ENCODE data around the gene MS4A3. TPM values are rescaled to one million over a fixed set of nuclear protein-coding genes. Genes with fewer than 3 reads are reported as not detected.

Gene MS4A3
- total and polyA plus RNA-seq, 4 donors = 0.08 to 43.9 (median 0.23) TPM

GRCh38 chr11:60059521-60060240 lies 3.2 kb downstream of the MS4A3 start:
- WGBS = 87% methylated on average over 4 of the region's 4 CpGs
- H3K4me3 ChIP-seq (ENCODE audit: low read depth in 1 of 3, low read length in 3 of 3) = no peak overlapping the region
- H3K9me3 ChIP-seq (ENCODE audit: control insufficient read depth in 4 of 4, low read length in 3 of 4) = no peaks in the 10 kb centered on the region
- no peak overlapping the region for H3K9ac ChIP-seq (ENCODE audit: low read depth in 1 of 2, low read length in 2 of 2)
- H3K4me1 ChIP-seq (ENCODE audit: control insufficient read depth in 4 of 4, insufficient read depth in 4 of 4, low read length in 3 of 4) = no peaks in the 10 kb centered on the region
- no peaks in the 10 kb centered on the region for H3K27me3 ChIP-seq (ENCODE audit: control insufficient read depth in 4 of 4, insufficient read depth in 4 of 4, low read length in 3 of 4)
- no peak for DNase-seq (ENCODE audit: low spot score)
- H3K27ac ChIP-seq (ENCODE audit: low read depth in 1 of 2, low read length in 2 of 2) = no peak overlapping the region
- no peaks in the 10 kb centered on the region for H3K36me3 ChIP-seq (ENCODE audit: control insufficient read depth in 4 of 4, insufficient read depth in 3 of 4, low read depth in 1 of 4, low read length in 3 of 4)
- TF ChIP-seq MAX (IDR thresholded peaks at IDR 0.05) (no peak), FOXA1 (IDR thresholded peaks at IDR 0.05) (no peak), CTCF (IDR thresholded peaks at IDR 0.05; ENCODE audit: low read depth, low read length, missing input control) (no peak), FOXA2 (IDR thresholded peaks at IDR 0.05) (no peak), ATF3 (IDR thresholded peaks at IDR 0.05) (no peak), HNF4G (IDR thresholded peaks at IDR 0.05) (no peak), SP1 (IDR thresholded peaks at IDR 0.05) (no peak), GABPA (IDR thresholded peaks at IDR 0.05 in 1 of 2, conservative IDR thresholded peaks at IDR 0.05 in 1 of 2) (no peak), EGR1 (IDR thresholded peaks at IDR 0.05; ENCODE audit: low read depth in 2 of 2) (no peak)

GRCh38 chr11:60064111-60064510 lies 7.6 kb downstream of the MS4A3 start:
- H3K27me3 ChIP-seq (ENCODE audit: control insufficient read depth in 4 of 4, insufficient read depth in 4 of 4, low read length in 3 of 4) = no peaks in the 10 kb centered on the region
- no peaks in the 10 kb centered on the region for H3K36me3 ChIP-seq (ENCODE audit: control insufficient read depth in 4 of 4, insufficient read depth in 3 of 4, low read depth in 1 of 4, low read length in 3 of 4)
- no peaks in the 10 kb centered on the region for H3K4me1 ChIP-seq (ENCODE audit: control insufficient read depth in 4 of 4, insufficient read depth in 4 of 4, low read length in 3 of 4)
- no peak overlapping the region for H3K27ac ChIP-seq (ENCODE audit: low read depth in 1 of 2, low read length in 2 of 2)
- TF ChIP-seq HNF4A (conservative IDR thresholded peaks at IDR 0.05) (no peak), EGR1 (IDR thresholded peaks at IDR 0.05; ENCODE audit: low read depth in 2 of 2) (no peak), ZBTB33 (IDR thresholded peaks at IDR 0.05) (no peak), NR2F2 (IDR thresholded peaks at IDR 0.05) (no peak)
- no peak for DNase-seq (ENCODE audit: low spot score)
- no peaks in the 10 kb centered on the region for H3K9me3 ChIP-seq (ENCODE audit: control insufficient read depth in 4 of 4, low read length in 3 of 4)
- 72% methylated on average over 1 of the region's 1 CpG for WGBS
- no peak overlapping the region for H3K4me3 ChIP-seq (ENCODE audit: low read depth in 1 of 3, low read length in 3 of 3)
- H3K9ac ChIP-seq (ENCODE audit: low read depth in 1 of 2, low read length in 2 of 2) = no peak overlapping the region

GRCh38 chr11:60065801-60066200 lies 9.3 kb downstream of the MS4A3 start:
- WGBS = 80% methylated on average over 1 of the region's 1 CpG
- no peak for TF ChIP-seq FOXA2 (IDR thresholded peaks at IDR 0.05)
- no peak for TF ChIP-seq TAF1 (conservative IDR thresholded peaks at IDR 0.05)
- TF ChIP-seq RXRA (IDR thresholded peaks at IDR 0.05) = no peak
- TF ChIP-seq REST (IDR thresholded peaks at IDR 0.05) = no peak
- no peak for TF ChIP-seq HNF4A (conservative IDR thresholded peaks at IDR 0.05)
- TF ChIP-seq MAX (IDR thresholded peaks at IDR 0.05) = no peak
- TF ChIP-seq SP1 (IDR thresholded peaks at IDR 0.05) = no peak
- TF ChIP-seq EGR1 (IDR thresholded peaks at IDR 0.05; ENCODE audit: low read depth in 2 of 2) = no peak
- TF ChIP-seq CTCF (IDR thresholded peaks at IDR 0.05; ENCODE audit: low read depth, low read length, missing input control) = no peak
- TF ChIP-seq JUND (IDR thresholded peaks at IDR 0.05) = no peak
- H3K9me3 ChIP-seq (ENCODE audit: control insufficient read depth in 4 of 4, low read length in 3 of 4) = no peaks in the 10 kb centered on the region
- H3K4me3 ChIP-seq (ENCODE audit: low read depth in 1 of 3, low read length in 3 of 3) = no peak overlapping the region
- H3K27ac ChIP-seq (ENCODE audit: low read depth in 1 of 2, low read length in 2 of 2) = no peak overlapping the region
- H3K27me3 ChIP-seq (ENCODE audit: control insufficient read depth in 4 of 4, insufficient read depth in 4 of 4, low read length in 3 of 4) = no peaks in the 10 kb centered on the region
- DNase-seq (ENCODE audit: low spot score) = no peak
- H3K36me3 ChIP-seq (ENCODE audit: control insufficient read depth in 4 of 4, insufficient read depth in 3 of 4, low read depth in 1 of 4, low read length in 3 of 4) = no peaks in the 10 kb centered on the region
- H3K4me1 ChIP-seq (ENCODE audit: control insufficient read depth in 4 of 4, insufficient read depth in 4 of 4, low read length in 3 of 4) = no peaks in the 10 kb centered on the region
- H3K9ac ChIP-seq (ENCODE audit: low read depth in 1 of 2, low read length in 2 of 2) = no peak overlapping the region
